RPMI8226 (cell line): ENCODE data around the gene YIF1B.

Experiments
- DNase-seq: peaks from one replicate; pipeline ENCODE4 v3.0.0-alpha.2; 2015

The YIF1B gene

GRCh38 chr19:38331728-38332127 is 16.0 kb upstream of the YIF1B start:
- DNase-seq, result no peak

- DNase-seq, result no peak
Measured at GRCh38 chr19:38329651-38330050, 13.9 kb upstream of the YIF1B start.

- no peak for DNase-seq
Measured at GRCh38 chr19:38326591-38326990, 10.8 kb upstream of the YIF1B start.

- DNase-seq, result no peak
Measured at GRCh38 chr19:38324431-38324830, 8.7 kb upstream of the YIF1B start.

GRCh38 chr19:38323291-38323690 is 7.5 kb upstream of the YIF1B start:
- DNase-seq, result no peak

GRCh38 chr19:38321646-38322196 is 6.0 kb upstream of the YIF1B start:
- DNase-seq, result no peak

- no peak for DNase-seq
Measured at GRCh38 chr19:38320969-38321339, 5.2 kb upstream of the YIF1B start.

- peak; percentile 26 for DNase-seq
Measured at GRCh38 chr19:38319421-38320258, 3.9 kb upstream of the YIF1B start, which contains the start of gene KCNK6. Gene KCNK6, plus strand, starts transcription at chr19:38319845. Its CDS starts 106 bp downstream, at chr19:38319951.

- DNase-seq, result no peak
Measured at GRCh38 chr19:38318660-38319059, 2.9 kb upstream of the YIF1B start.

- DNase-seq, result no peak
Measured at GRCh38 chr19:38317104-38317612, 1.4 kb upstream of the YIF1B start.

- DNase-seq, result no peak
Measured at GRCh38 chr19:38316477-38317067, 825 bp upstream of the YIF1B start.

GRCh38 chr19:38310986-38311385 is 4.8 kb downstream of the YIF1B start:
- no peak for DNase-seq

GRCh38 chr19:38310279-38310670 is 5.5 kb downstream of the YIF1B start:
- DNase-seq, result no peak

- no peak for DNase-seq
Measured at GRCh38 chr19:38309615-38310278, 6.0 kb downstream of the YIF1B start.

GRCh38 chr19:38308926-38309614 is 6.7 kb downstream of the YIF1B start:
- DNase-seq, result no peak

- no peak for DNase-seq
Measured at GRCh38 chr19:38308006-38308766, 7.6 kb downstream of the YIF1B start.

GRCh38 chr19:38307597-38307996 is 8.2 kb downstream of the YIF1B start:
- DNase-seq, result no peak

GRCh38 chr19:38307076-38307475 is 8.7 kb downstream of the YIF1B start:
- DNase-seq, result no peak

- DNase-seq, result no peak
Measured at GRCh38 chr19:38306236-38306635, 9.5 kb downstream of the YIF1B start.

- DNase-seq, result peak; percentile 7
Measured at GRCh38 chr19:38304866-38305429, 10.8 kb downstream of the YIF1B start.

GRCh38 chr19:38304352-38304865 is 11.3 kb downstream of the YIF1B start:
- DNase-seq, result no peak
